Medulla oblongata (tissue), 1 donor: ENCODE data around the gene GLYR1.

ENCODE experiments used
- DNase-seq: peaks from one replicate; pipeline ENCODE4 v3.0.0-alpha.2; 2015; ENCODE audit errors: extremely low spot score

The GLYR1 gene

DNA sequence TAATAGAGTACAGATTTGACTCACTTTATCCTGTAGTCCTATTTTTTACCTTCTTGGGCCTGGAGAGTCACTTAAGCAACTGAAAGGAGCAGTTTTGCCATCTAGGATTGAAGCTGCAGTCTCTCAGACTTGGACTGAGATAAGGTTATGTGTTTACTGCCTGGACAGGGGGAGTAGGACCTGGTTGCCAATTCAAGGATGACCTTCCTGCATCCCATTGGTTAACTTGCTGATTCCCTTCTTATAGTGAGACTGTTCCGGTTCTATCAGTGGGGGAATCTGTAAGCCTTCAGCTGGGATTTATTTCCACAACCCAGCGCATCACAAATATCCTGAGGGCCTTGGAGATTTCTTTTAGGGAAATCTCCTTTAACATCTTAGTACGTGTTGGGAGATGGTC lies 3.1 kb upstream of the GLYR1 start:
- no peak for DNase-seq

DNA sequence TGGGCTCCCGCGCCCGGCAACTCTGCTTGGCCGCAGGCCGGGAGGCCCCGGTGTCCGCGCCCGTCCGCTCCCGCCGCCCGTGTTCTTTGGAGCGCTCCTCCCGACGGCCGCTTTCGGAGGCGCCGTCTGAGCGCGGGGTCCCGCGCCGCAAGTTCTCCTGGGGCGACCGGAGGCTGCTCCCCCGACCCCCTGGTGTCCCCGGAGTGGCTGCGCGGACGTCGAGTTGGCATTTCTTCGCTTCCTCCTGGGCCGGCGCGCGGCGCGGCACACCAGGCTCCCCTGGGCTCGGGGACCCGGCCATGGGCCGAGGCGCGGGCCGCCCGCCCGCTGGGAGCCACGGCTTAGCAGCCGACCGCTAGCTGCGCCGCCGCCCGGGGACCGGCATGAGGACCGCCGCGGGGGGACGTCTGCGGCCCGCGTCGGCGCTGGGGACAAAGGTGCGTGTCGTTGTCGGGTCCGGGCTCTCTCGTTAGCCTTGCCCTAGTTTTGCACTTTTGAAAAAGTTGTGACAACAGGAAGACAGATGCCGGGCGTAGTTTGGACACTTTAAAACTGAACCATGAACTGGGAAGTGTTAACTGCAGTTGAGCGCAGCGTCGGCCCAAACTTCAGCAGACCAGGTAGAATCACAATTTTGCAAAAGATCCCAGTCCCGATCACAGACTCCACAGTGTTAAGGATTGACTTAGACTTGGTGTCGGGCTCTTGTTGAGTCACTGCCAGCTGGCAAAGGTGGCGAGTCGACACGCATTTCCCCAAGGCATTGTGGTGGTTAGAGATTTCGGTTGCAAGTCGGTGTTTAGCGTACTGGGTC lies 893 bp upstream of the GLYR1 start:
- DNase-seq, result peak; percentile 33

DNA sequence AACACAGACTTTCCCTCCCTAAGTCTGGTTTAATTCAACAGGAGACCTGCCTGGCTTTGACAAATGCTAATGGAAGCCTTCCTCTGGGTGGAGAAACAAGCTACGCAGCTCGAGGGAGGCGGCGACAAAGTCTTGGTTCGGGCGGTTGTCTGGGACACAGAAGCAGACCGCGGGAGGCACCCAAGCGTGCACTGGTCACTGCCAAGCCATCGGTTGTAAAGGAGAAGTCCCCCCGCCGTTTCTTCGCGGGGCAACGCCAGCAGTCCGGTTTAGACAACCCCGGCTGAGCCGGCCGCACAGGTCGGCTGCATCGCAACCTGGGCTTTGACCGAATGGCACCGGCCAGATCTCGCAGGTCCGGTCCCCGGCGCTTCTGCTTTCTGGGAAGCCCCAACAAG lies 586 bp downstream of the GLYR1 start:
- DNase-seq, result peak; percentile 64

DNA sequence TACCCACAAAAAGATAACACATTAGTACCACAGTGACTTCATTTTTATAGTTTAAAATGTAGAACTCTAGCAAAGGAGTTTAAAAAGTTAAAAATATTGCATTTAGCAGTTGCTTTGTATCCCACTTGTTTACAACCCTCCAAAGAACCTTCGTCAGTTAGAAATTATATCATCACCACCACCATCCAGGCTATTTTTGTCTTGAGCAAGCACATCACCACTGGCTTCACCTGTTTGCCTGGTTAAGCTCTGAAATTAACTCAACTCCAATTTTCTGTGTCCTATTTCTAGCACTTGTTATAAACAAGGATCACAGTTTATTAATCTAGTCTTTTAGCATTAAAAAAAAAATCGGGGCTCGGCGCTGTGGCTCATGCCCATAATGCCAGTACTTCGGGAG lies 6.1 kb downstream of the GLYR1 start:
- no peak for DNase-seq

DNA sequence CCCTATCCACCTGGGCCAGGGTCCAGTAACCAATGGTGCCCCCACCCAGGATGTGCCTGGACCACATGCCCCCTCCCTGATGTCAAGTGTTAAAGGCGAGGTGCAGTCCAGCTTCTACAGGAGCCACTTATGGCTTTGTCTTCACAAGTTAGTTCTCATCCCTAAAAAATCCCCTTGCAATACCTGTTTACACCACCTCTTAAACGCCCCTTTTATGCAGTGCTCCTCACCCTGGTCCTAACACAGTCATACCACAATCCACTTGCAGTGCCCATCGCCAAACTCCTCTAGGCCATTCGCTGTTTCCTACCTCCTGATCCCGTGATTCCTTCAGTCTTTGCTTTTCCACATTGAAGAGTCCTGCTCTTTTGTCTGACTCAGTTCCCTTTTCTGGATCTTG lies 7.1 kb downstream of the GLYR1 start:
- DNase-seq, result no peak

DNA sequence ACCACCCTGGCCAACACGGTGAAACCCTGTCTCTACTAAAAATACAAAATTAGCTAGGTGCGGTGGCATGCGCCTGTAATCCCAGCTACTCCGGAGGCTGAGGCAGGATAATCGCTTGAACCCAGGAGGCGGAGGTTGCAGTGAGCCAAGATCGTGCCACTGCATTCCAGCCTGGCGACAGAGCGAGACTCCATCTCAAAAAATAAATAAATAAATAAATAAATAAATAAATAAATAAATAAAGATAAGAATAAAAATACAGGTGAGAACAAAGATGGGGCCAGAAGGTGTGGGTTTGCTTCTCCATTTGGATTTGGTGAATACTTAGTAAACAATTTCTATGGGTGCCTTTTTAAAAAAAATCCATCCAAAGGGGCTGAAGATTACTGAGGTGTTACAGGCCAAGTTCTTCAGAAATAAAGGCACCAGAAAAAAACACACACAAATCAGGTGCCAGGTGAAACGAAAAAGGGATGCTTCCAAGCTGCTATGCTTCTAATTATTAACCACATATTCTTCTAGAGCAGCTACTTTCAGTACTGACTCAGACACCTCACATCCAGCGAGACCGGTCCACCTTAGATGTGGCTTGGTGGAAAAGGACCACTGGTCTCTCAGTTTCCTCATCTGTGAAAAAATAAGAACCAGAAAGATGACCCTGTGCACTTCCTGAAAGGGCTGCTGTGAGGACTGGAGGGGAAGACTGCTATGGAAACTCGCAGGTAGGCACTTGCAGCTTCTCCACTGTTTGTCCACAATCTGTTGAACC lies 9.2 kb downstream of the GLYR1 start:
- no peak for DNase-seq

DNA sequence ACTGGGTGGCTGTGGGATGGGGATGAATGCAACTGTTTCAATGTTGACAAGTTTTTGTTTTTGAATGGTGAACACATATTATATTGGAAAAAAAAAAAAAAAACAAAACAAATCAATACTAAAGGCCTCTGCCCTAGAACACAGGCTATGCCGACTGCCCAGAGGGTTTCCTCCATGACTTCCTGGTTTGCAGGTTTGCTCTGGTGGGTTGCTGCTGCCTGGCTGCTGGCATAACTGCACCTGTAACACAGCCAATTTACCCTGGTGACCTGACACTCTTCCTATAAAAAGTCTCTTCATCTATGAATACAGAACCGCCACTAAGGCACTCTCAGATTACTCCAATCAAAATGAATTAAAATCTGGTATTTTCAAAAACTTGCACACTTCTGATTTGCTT lies 10.4 kb downstream of the GLYR1 start:
- no peak for DNase-seq

DNA sequence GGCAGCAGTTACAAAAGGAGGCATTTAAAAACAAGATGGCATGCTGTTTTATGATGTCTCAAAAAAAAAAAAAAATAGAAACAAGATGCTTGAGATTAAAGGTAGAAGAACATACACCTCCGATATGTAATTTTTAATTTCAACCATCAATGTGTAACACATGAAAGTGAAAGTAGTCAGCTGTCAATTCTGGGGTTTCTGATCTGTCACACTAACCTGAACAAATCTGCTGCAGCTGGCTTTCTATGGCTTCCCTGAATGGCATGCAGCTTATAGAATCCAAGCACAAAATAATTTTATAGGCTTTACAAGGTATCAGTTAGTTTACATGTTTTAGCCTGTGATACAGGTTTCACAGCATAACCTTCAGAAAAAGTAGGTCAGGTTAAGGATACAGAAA lies 13.5 kb downstream of the GLYR1 start:
- no peak for DNase-seq

DNA sequence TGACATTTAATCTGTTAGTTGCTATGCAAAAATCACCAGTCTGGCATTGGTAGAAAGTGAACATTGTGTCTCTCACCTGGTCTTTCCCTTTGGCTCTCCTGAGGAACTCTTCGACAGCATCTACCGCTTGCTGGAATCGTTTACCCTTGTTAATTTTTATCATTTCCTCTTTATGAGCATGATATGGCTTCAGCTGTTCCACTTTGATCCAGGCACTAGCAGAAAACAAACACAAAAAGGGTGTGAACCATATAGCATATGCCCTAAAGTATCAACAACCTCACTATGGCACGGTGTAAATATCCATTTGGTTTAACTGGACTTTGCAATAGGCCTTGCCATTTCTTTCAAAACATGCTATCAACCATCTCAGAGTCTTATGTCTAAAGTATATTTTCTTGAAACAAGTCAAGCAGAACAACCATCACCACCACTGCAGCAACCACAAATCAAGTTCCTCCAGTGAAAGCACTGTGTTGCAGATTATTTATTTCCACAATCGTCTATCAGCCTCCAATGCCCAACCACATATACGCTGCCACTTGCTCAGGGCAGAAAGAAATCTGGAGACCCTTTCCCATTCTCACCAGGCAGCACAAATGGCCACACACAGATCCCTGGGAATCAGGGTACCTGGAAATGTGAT lies 14.3 kb downstream of the GLYR1 start:
- no peak for DNase-seq

DNA sequence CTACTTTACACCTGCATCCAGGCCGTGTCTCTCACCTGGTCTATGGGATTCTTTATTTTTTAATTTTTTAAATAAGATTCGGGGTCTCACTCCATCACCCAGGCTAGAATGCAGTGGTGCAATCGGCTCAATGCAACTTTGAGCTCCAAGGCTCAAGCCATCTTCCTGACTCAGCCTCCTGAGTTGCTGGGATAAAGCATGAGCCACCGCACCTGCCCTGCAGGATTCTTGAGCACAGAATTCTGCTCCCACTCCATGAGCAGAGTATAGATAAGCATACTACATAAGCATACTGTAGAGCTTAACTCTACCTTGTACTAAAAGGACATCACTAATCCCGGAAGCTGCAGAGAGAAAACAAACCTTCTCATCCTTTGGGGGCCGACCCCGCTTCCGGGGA lies 15.5 kb downstream of the GLYR1 start:
- no peak for DNase-seq

DNA sequence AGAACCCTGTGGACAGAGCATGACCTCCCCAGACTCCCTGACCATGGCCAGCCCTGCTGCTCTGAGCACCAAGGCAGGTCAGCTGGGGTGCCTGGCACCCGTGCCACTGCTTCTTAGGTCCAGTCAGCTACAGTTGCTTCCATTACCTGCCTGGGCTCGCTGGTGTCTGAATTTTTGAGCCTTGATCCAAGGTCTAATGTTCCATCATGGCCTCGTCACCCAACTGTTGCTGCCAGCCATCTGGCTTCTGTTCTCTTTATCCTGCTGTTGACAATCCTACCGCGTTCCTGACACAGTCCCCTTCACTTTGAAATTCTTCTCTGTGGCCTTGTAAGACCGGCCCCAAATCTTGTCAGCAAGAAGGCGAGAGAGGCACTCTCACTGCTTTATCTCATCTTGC lies 16.7 kb downstream of the GLYR1 start:
- no peak for DNase-seq

DNA sequence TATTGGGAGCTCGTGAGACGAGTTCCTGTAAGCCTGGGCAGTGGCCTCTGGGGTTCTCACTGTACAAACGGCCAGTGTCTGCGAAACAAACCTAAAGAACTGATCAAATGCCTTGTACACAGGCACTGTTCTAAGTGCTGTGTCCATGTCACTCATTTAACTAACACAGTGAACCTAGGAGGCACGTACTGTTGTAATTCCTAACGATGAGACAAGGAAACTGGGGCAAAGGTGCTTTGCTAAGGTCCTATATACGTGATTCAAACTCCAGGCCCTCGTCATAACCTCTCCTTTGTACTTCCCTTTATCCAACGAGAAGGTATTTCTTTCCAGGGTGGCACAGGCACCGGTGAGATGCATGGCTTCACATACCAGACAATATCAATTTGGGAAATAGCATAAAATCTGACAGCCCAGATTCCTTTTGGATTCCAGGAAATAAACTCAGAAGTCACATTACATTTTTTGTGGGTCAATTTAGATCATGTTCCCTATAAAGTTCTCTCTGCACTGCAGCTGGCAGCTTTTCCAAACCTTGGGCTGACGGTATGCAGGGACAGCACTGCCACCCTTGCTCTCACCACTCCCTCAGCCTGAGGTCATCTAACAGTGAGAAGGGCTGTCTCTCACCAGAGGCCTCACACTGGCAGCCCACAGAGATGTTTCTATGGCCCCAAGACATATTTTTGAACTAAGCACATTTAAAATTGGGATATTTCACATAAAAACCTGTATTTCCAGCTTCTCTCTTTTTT lies 18.3 kb downstream of the GLYR1 start:
- no peak for DNase-seq

DNA sequence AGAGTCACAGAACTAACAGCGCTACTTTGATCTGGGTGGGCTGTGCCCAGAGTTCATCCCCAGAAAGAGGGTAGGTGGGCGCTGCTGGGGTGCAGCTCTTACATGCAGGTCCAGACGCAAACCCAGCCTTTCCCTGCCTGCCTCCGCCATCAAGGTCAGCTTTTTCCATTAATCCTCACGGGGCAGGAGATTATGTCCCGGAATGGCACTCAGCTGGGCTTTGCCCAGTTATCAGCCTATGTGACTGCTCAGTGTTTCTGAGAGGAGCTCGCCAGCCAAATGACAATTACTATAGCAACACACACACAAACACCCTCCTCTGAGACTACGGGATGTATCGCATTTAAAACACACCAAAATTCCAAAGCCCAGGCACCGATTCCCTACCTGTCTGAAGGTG lies 20.1 kb downstream of the GLYR1 start:
- DNase-seq, result no peak

DNA sequence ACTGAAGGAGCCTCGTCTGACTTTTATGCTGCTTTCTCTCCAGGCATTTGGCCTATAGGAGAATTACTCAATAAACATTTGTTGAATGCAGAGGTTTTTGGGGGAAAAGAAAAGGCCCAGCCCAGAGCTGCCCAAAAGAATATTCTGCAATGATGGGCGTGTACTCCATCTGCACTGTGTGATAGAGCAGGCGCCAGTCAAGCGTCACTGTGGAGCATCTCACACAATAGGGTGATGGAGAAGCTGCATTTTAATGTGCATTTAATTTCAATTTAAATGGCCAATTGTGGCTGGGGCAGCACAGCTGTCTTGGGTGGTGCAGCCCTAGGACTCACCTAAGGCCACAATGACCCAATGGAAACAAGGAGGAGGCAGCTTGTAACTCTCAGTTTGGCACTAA lies 20.6 kb downstream of the GLYR1 start:
- DNase-seq, result no peak

DNA sequence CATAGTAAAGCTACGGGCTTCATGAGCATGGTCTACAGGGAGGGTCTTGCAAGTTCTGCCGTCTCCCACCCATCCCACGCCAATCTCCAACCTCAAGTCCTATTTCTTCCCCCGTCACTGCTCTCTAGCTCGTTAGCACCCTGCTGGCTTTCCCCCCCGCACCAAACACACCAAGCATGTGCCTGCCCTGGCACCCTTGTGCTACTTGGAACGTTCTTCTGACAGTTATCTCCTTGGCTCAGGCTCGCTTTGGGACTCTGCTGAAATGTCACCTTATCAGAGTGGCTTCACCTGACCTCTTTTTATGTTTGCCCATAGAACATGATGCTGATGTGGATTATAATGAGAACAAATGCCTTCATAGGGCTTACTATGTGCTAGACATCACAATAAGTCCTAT lies 21.9 kb downstream of the GLYR1 start:
- no peak for DNase-seq

DNA sequence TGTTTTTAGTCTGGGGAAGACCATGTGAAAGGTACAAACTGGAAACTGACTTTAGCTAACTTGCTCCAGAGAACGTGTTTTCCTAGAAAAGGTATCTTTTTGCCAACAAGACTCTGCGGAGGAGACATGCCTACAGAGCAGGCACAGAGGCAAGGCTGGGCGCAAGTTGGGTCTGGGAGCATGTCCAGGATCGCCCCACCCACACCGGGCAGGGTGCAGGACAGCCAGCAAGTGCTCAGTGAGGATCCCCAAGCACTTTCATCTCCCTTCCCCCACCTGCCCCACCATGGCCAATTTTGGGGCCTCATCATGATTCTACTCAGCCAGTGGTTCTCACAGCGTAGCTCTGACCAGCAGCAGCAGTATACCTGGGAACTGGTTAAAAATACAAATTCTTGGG lies 26.4 kb downstream of the GLYR1 start:
- DNase-seq, result no peak

DNA sequence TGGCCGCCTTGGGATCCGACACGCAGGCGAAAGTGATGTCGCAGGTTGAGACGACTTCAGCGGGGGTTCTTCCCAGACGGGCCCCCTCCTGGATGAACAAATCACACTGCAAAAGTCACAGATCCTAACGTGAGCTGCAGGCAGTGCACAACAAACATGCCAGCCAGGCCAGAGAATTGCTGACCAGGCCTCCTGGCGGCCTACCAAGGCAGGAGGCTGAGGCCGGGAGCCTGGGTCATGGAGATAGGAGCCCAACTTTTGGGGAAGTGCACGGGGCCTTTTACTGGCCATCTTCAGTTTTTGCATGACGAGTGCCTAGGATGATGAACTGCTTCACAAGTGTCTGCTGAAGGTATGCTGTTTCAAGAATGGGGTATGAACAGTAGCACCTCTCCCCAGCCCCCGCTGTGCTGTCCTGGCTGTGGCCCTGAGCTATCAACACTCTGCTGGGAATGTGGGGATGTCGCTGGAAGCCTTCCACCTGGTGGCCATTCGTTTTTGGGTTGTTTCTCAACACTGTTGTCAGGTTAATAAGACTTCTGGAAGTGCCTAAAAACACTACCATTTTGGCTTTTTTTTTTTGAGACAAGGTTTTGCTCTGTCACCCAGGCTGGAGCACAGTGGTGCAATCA lies 32.4 kb downstream of the GLYR1 start:
- no peak for DNase-seq

DNA sequence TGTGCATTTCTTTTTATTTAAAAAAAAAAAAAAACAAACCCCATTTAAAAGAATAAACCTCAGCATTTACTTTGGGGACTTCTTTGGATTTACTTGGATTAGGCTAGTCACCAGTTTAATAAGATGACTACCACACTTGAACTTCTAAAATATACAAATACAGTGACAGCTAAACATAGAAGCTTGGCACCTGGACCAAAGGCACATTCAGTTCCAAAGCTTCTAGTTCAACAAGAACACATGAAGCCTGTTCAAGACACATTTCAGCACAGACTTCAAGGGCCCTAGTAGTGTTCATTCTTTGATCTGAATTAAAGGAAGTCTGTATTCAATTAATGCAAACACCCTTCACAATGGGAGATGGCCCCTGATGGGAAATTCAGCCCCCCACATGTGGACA lies 33.0 kb downstream of the GLYR1 start:
- no peak for DNase-seq

DNA sequence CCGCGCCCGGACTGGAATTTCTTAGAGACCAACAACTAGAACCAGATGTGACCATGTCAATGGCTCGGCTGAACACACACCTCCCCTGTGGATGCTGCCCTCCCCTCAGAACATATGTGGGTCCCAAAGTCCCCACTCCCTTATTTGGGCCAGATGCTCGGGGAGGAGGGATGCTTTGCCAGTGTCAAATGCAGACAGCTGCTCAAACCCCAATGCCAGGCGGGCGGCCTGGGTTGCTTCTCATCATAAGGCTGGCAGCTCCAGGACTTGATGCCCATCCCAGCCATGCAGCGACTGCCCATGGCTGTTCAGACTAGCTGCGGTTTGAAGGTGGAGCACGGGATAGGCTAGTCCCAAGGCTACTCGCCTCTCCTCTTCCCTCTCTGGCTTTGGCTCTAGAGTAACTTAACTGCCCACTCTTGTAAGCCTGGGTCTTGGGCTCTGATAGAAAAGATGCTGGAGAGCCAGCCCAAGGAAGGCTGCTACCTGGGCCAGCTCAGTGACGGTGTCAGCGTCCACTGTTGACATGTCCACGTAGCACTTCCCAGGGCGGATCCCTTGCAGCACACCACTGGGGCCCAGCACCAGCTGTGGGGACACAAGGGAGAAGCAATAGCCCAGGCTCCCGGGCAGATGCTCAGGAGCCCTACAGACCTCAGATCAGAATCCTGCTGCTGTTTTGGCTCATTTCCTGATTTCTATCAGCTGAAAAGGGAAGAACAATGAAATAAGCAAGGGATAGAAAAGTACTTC lies 33.7 kb downstream of the GLYR1 start:
- no peak for DNase-seq

DNA sequence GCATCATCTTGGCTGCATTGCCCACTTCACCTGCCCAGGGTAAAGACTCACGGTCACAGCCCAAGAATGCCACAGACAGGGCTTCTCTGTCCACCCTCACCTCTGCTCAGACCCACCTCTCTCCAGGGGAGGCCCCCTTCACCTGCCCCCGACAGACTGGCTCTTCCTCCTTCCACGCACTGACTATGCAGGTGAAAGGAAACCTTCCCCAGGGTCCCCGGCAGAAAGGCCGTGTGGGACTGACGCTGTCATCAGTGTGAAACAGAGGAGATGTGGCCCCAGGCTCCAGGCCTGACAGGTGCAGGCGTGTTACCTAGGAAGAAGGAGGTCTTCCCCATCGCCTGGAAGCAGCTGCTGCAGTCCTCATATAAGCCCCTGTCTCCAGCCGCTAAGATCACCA lies 35.3 kb downstream of the GLYR1 start:
- no peak for DNase-seq

DNA sequence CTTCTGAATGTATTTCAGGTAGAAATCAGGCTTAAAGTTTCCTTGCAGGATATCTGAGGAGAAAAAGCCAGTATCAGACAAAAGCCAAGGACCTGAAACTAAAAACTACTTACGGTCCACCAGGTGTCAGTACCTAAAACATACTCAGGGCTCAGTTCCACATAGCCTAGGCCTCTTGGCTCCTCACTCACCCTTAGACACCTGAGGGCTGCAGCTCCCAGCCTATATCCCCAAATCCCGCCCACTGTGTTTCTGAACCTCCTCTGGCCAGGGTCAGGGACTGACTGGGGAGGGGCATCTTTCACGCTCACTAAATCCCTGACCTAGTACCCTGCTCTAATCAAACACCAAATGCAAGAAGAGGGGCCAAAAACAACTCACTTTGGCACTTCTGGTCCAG lies 35.8 kb downstream of the GLYR1 start:
- DNase-seq, result no peak
